ENCODE results near the gene POLR2L.

GRCh38 chr11:875769-876301, 33.5 kb upstream of the POLR2L start:
- TF ChIP-seq CTCF (IDR thresholded peaks at IDR 0.05): no peak
- no peak for TF ChIP-seq POLR2A (IDR thresholded peaks at IDR 0.05)

All from adrenal gland (tissue), 5 donors.